GM12865 (cell line): ENCODE results near the gene OGT.

Source experiments
- DNase-seq: peaks from one replicate; pipeline ENCODE4 v3.0.0; 2010; ENCODE audit warnings: low read depth
- H3K4me3 ChIP-seq: 2 replicates; pipeline ENCODE4 v1.5.1; 2011; ENCODE audit warnings: mild to moderate bottlenecking, low read depth, low read length, control low read depth
- CTCF ChIP-seq: IDR thresholded peaks from 2 replicates; pipeline ENCODE4 v1.5.1; 2011; ENCODE audit warnings: low read length, control low read depth, low read depth, inconsistent platforms; ENCODE audit not compliant: insufficient read depth; ENCODE audit errors: missing control alignments

The OGT gene

GRCh38 chrX:71573590-71573989 is 40.7 kb downstream of the OGT start:
- TF ChIP-seq CTCF: no peak
- H3K4me3 ChIP-seq: no peak overlapping the region
- DNase-seq: no peak

GRCh38 chrX:71577682-71578081 is 44.8 kb downstream of the OGT start:
- no peak for TF ChIP-seq CTCF
- no peak for DNase-seq

GRCh38 chrX:71578253-71579135 is 45.6 kb downstream of the OGT start, which contains the start of gene GCNA:
GCNA (plus strand) TSS chrX:71578437; CDS start chrX:71580822, 2,385 bp downstream.
- H3K4me3 ChIP-seq: no peak within 1 kb of the TSS
- no peak for TF ChIP-seq CTCF

More at GRCh38 chrX:71577682-71578081, 44.8 kb downstream of the OGT start:
- no peak overlapping the region for H3K4me3 ChIP-seq

GRCh38 chrX:71579136-71579989 is 46.5 kb downstream of the OGT start:
- DNase-seq: no peak
- H3K4me3 ChIP-seq: no peak overlapping the region
- no peak for TF ChIP-seq CTCF

More at GRCh38 chrX:71578253-71579135, 45.6 kb downstream of the OGT start, which contains the start of gene GCNA:
- DNase-seq: no peak

GRCh38 chrX:71579990-71580380 is 47.1 kb downstream of the OGT start:
- no peak for TF ChIP-seq CTCF
- no peak overlapping the region for H3K4me3 ChIP-seq
- no peak for DNase-seq

- DNase-seq: no peak
- no peak for TF ChIP-seq CTCF
- no peak overlapping the region for H3K4me3 ChIP-seq
These were observed 48.3 kb downstream of the OGT start for GRCh38 chrX:71581210-71581609.
